T-cell (primary cell): Measurements from ENCODE around the gene ITGA7. TPM values are rescaled to one million over a fixed set of nuclear protein-coding genes. Genes with fewer than 3 reads are reported as not detected.

ENCODE experiments used
- ATAC-seq, 4 experiments: fragments of 200-7000 bp in 3 of 4; fragments of 150-1000 bp in 1 of 4; cut with Tn5 transposase; replicated peaks in 1 of 4; 1 replicate in 3 of 4; 2 replicates in 1 of 4; pipeline ENCODE4 v1.10.0; 2021; ENCODE audit warnings: moderate library complexity in 3 of 4, mild to moderate bottlenecking in 2 of 4, moderate number of reproducible peaks in 1 of 4
- CTCF ChIA-PET, 2 donors: fragments of 300-600 bp; sonication (Branson Sonifier 250); formaldehyde crosslinking; loops; one replicate each; lab custom pipeline; 2022; ENCODE audit warnings: antibody characterized with exemption in 2 of 2; lab: Charles Lee
- POLR2A ChIA-PET, 2 donors: fragments of 300-600 bp; sonication (Branson Sonifier 250); formaldehyde crosslinking; loops; one replicate each; lab custom pipeline; 2022; ENCODE audit warnings: antibody characterized with exemption in 2 of 2; lab: Charles Lee
- DNase-seq, 35 experiments: peaks; one replicate each; pipeline versions ENCODE4 v3.0.0 to v3.0.0-alpha.2; 2013 to 2023
- H3K27ac ChIP-seq: one replicate; pipeline ENCODE4 v1.5.1; 2013; ENCODE audit warnings: low read length
- H3K27me3 ChIP-seq, 2 experiments: replicated peaks in 1 of 2; 1 replicate in 1 of 2; 2 replicates in 1 of 2; pipeline versions ENCODE4 v1.6.1 to v1.7.0; 2013; ENCODE audit warnings: low read length in 1 of 2, mixed read lengths in 1 of 2; ENCODE audit not compliant: control insufficient read depth in 2 of 2, insufficient read depth in 2 of 2; ENCODE audit errors: extremely low read depth in 1 of 2
- H3K36me3 ChIP-seq, 2 donors: 1 replicate in 1 of 2; 2 replicates in 1 of 2; pipeline versions ENCODE4 v1.6.1 to v1.7.0; 2013; ENCODE audit warnings: low read length in 1 of 2; ENCODE audit not compliant: control insufficient read depth in 2 of 2, insufficient read depth in 1 of 2; ENCODE audit errors: extremely low read depth in 1 of 2
- H3K4me1 ChIP-seq, 2 experiments: 1 replicate in 1 of 2; 2 replicates in 1 of 2; pipeline versions ENCODE4 v1.6.1 to v1.7.0; 2013; ENCODE audit warnings: low read length in 2 of 2, mixed read lengths in 1 of 2; ENCODE audit not compliant: insufficient read depth in 2 of 2, control insufficient read depth in 1 of 2; ENCODE audit errors: extremely low read depth in 1 of 2
- H3K4me3 ChIP-seq, 2 donors: 1 replicate in 1 of 2; 2 replicates in 1 of 2; pipeline versions ENCODE4 v1.5.1 to v1.7.0; 2013; ENCODE audit warnings: mild to moderate bottlenecking in 2 of 2, low read length in 1 of 2, moderate library complexity in 1 of 2; ENCODE audit not compliant: control insufficient read depth in 1 of 2; ENCODE audit errors: extremely low read depth in 1 of 2
- H3K9me3 ChIP-seq: 2 replicates; pipeline ENCODE4 v1.7.0; 2013
- H3K27ac Mint-ChIP-seq, 2 donors: one replicate each; pipeline ENCODE4 v1.8.0; 2020 to 2021; ENCODE audit warnings: mild to moderate bottlenecking in 2 of 2, mixed read lengths in 2 of 2
- H3K27me3 Mint-ChIP-seq, 2 donors: one replicate each; pipeline ENCODE4 v1.8.0; 2021 to 2022; ENCODE audit warnings: mixed read lengths in 2 of 2
- H3K36me3 Mint-ChIP-seq: one replicate; pipeline ENCODE4 v1.8.0; 2021; ENCODE audit warnings: mixed read lengths
- H3K4me1 Mint-ChIP-seq, 3 donors: one replicate each; pipeline ENCODE4 v1.8.0; 2020 to 2022; ENCODE audit warnings: mixed read lengths in 3 of 3, mild to moderate bottlenecking in 1 of 3
- H3K4me3 Mint-ChIP-seq, 3 donors: one replicate each; pipeline ENCODE4 v1.8.0; 2020 to 2022; ENCODE audit warnings: mild to moderate bottlenecking in 3 of 3, mixed read lengths in 3 of 3, moderate library complexity in 3 of 3
- H3K9me3 Mint-ChIP-seq, 3 donors: one replicate each; pipeline ENCODE4 v1.8.0; 2020 to 2022; ENCODE audit warnings: mixed read lengths in 3 of 3
- WGBS: methylation state at CpG from one replicate; pipeline ENCODE4 v1.1.5; 2013; ENCODE audit warnings: missing lambda C conversion rate; ENCODE audit not compliant: insufficient coverage; 5-methylcytosine and 5-hydroxymethylcytosine counted together
- total RNA-seq, 35 experiments: library from RNA in 6 of 35; stranded (reverse) in 6 of 35; fragments of 120-200 nt in 1 of 35; gene quantifications; one replicate each; pipeline versions ENCODE4 v1.2.1 to v1.2.4 and lab custom pipeline; 2013 to 2026

The ITGA7 gene
- total RNA-seq, 5 donors from 2014 or later (not counting 1 experiment from before 2014, with no cell fraction given) = 2.6 to 4.6 (median 3.1) TPM

- Mint-ChIP-seq H3K27me3 (no peaks in the 10 kb centered on the region), H3K36me3 (no peaks in the 10 kb centered on the region), H3K27ac (peak overlapping the region; percentile 80 to 90), H3K4me3 (peak overlapping the region; percentile 91 to 92 (median 91)), H3K4me1 (peaks cover 26 to 48% (median 40%) of the 10 kb centered on the region in 3 donors), H3K9me3 (no peaks in the 10 kb centered on the region)
- H3K27ac ChIP-seq = no peak overlapping the region
- 80% methylated on average over 6 of the region's 13 CpGs for WGBS
- no peak overlapping the region for H3K4me3 ChIP-seq
- ChIA-PET POLR2A (interaction anchor here in 1 of 2 donors (0.8 kb wide), 1 partner anchor 8 kb away, joined by 7 read pairs; no protein-coding TSS in a partner anchor), CTCF (interaction anchor here (0.7 to 2.3 kb wide), 4 partner anchors 9 to 444 kb away, joined by 5 to 11 read pairs (median 10); partner anchors contain the start of genes ORMDL2 (in 1 of the 2), SARNP (in 1 of the 2) and SMARCC2 (in 1 of the 2))
- H3K27me3 ChIP-seq = no peaks in the 10 kb centered on the region
- no peaks in the 10 kb centered on the region for H3K9me3 ChIP-seq
- peaks cover 8 to 31% of the 10 kb centered on the region in 2 experiments for H3K4me1 ChIP-seq
- peaks cover 5 to 12% of the 10 kb centered on the region in 2 donors for H3K36me3 ChIP-seq
- ATAC-seq (no peak), DNase-seq (no peak)
These were observed 37.9 kb upstream of the ITGA7 start for GRCh38 chr12:55745361-55746173.

- POLR2A ChIA-PET = interaction anchor here (0.6 to 1.0 kb wide), 3 partner anchors 9 to 379 kb away, joined by 3 to 7 read pairs (median 3); partner anchors contain the start of gene RAB5B (in 1 of the 2)
- H3K4me3 Mint-ChIP-seq = peak overlapping the region; percentile 91 to 92 (median 91)
- Histone ChIP-seq H3K9me3 (no peaks in the 10 kb centered on the region), H3K4me3 (peak overlapping the region; percentile 61 to 83), H3K27me3 (no peaks in the 10 kb centered on the region), H3K27ac (peak overlapping the region; percentile 21), H3K4me1 (peaks cover 8 to 31% of the 10 kb centered on the region in 2 experiments), H3K36me3 (peaks cover 2 to 9% of the 10 kb centered on the region in 2 donors)
- H3K27me3 Mint-ChIP-seq = no peaks in the 10 kb centered on the region
- H3K9me3 Mint-ChIP-seq = no peaks in the 10 kb centered on the region
- no peaks in the 10 kb centered on the region for H3K36me3 Mint-ChIP-seq
- peaks cover 26 to 48% (median 40%) of the 10 kb centered on the region in 3 donors for H3K4me1 Mint-ChIP-seq
- CTCF ChIA-PET = interaction anchor here (0.6 to 2.3 kb wide), 4 partner anchors 74 to 884 kb away, joined by 3 to 11 read pairs (median 7); partner anchors contain the start of genes ORMDL2 (in 1 of the 2) and SARNP (in 1 of the 2)
- ATAC-seq = no peak
- H3K27ac Mint-ChIP-seq = peak overlapping the region; percentile 80 to 90
- no peak for DNase-seq
- WGBS = 20% methylated on average over 1 of the region's 11 CpGs
These were observed 36.8 kb upstream of the ITGA7 start for GRCh38 chr12:55744340-55745030.

- CTCF ChIA-PET = interaction anchor here (0.6 to 2.3 kb wide), 4 partner anchors 75 to 980 kb away, joined by 3 to 11 read pairs (median 3); partner anchors contain the start of genes ORMDL2 (in 1 of the 2) and SARNP (in 1 of the 2)
- H3K27me3 Mint-ChIP-seq = no peaks in the 10 kb centered on the region
- H3K27me3 ChIP-seq = no peaks in the 10 kb centered on the region
- peaks cover 0 to 2% of the 10 kb centered on the region in 2 donors for H3K36me3 ChIP-seq
- H3K4me3 Mint-ChIP-seq = peak overlapping the region; percentile 91 to 92 (median 91)
- H3K4me3 ChIP-seq = peak overlapping the region; percentile 61 to 83
- H3K27ac ChIP-seq = peak overlapping the region; percentile 21
- H3K4me1 ChIP-seq = peaks cover 8 to 31% of the 10 kb centered on the region in 2 experiments
- H3K36me3 Mint-ChIP-seq = no peaks in the 10 kb centered on the region
- no peaks in the 10 kb centered on the region for H3K9me3 Mint-ChIP-seq
- no peaks in the 10 kb centered on the region for H3K9me3 ChIP-seq
- peaks cover 26 to 51% (median 43%) of the 10 kb centered on the region in 3 donors for H3K4me1 Mint-ChIP-seq
- DNase-seq (peak in 24 of 35 experiments; percentile 5 to 71 (median 38)), ATAC-seq (peak; percentile 44 to 63 (median 60))
- POLR2A ChIA-PET = interaction anchor here in 1 of 2 donors (0.7 to 1.0 kb wide), 2 partner anchors 73 to 230 kb away, joined by 3 to 6 read pairs; partner anchors contain the start of gene RAB5B
- 2% methylated on average over 64 of the region's 73 CpGs for WGBS
- peak overlapping the region; percentile 80 to 90 for H3K27ac Mint-ChIP-seq
These were observed 36.0 kb upstream of the ITGA7 start for GRCh38 chr12:55743406-55744339.

- Mint-ChIP-seq H3K36me3 (no peaks in the 10 kb centered on the region), H3K9me3 (no peaks in the 10 kb centered on the region), H3K4me1 (peaks cover 34 to 57% (median 48%) of the 10 kb centered on the region in 3 donors), H3K4me3 (peak within 1 kb of the TSS; percentile 91 to 92 (median 91)), H3K27ac (peak within 1 kb of the TSS; percentile 80 to 90), H3K27me3 (no peaks in the 10 kb centered on the region)
- H3K27ac ChIP-seq = peak within 1 kb of the TSS; percentile 52
- ATAC-seq (peak; percentile 65 to 73 (median 71)), DNase-seq (peak; percentile 44 to 82 (median 61))
- ChIA-PET CTCF (interaction anchor here in 1 of 2 donors (0.6 to 5.0 kb wide), 4 partner anchors 75 to 981 kb away, joined by 3 to 28 read pairs (median 7); partner anchors contain the start of genes ORMDL2 and SARNP), POLR2A (interaction anchor here in 1 of 2 donors (0.7 to 1.0 kb wide), 2 partner anchors 74 to 231 kb away, joined by 3 to 6 read pairs; partner anchors contain the start of gene RAB5B)
- no peaks in the 10 kb centered on the region for H3K9me3 ChIP-seq
- H3K4me1 ChIP-seq = peaks cover 12 to 38% of the 10 kb centered on the region in 2 experiments
- no peaks in the 10 kb centered on the region for H3K27me3 ChIP-seq
- H3K36me3 ChIP-seq = no peaks in the 10 kb centered on the region
- 0% methylated on average over 16 of the region's 53 CpGs for WGBS
- H3K4me3 ChIP-seq = peak within 1 kb of the TSS; percentile 61 to 83
These were observed 35.2 kb upstream of the ITGA7 start, which contains the start of gene GDF11 for GRCh38 chr12:55742719-55743405. TSS of gene GDF11 (plus strand) at chr12:55743122. CDS start at chr12:55743317, 195 bp downstream.
